Midbrain (tissue), 1 donor: ENCODE results near the gene ZNF548.
"Not testable (repeated sequence)": the region's sequence is repeated elsewhere in the genome, so short reads cannot be mapped to it uniquely, and the experiment has no call there.

Experiments
- DNase-seq: peaks from one replicate; lab custom pipeline; 2025; lab: John Stamatoyannopoulos, UW

Gene ZNF548

DNA sequence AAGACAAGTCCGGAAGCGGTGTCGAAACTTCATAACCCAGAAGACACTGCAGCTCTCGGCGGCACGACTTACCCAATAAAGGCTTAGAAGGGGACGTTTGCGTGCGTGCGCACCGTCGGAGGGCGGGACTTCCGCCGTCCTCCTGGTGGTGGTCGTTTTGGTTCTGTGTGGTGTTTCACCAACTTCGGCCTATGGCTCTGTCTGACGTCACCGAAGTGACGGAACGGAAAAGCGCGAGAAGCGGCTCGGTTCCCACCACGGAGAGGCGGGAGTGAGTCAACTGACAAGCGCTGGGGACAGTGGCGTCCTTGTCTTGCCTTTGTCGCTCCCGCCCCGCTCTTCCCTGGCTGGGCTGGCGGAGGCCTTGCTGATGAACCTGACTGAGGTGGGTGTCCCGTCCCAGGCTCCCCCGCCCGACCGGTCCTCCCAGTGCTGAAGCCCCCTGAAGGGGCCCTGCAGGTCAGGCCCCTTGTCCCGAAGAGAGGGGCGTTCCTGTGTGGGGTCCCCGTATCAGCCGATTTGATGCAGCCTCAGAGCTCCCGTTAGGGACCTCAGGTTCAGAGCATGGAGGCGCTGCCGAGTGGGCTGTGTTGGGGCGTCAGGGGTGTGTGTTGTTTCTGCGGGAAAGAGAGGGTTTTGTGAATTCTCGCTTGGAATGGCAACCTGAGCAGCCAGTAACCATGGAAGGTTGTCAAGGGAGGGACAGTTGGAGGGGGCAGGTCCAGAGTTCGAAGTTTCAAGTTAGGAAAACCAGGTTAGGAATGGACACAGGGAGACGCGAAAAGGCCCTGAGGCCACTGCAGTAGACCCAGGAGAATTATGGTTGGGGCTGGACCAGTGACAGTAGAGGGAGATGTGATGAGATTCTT, at the start of gene ZNF548:
ZNF548 (plus strand) TSS at position 125 of the 869 bp plus-strand sequence; CDS start at position 371, 246 bp downstream.
- peak; percentile 99 for DNase-seq

DNA sequence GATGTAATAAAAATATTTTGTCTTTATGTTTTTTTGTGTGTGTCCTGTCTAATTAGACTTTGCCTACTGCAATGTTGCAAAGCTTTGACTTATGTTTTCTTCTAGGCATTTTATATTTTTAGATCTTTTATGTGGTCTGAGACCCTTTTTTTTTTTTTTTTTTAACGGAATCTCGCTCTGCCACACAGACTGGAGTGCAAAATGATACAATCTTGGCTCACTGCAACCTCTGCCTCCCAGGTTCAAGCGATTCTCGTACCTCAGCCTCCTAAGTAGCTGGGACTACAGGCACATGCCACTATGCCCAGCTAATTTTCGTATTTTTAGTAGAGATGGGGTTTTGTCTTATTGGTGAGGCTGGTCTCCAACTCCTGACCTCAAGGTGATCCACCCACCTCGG, 47.1 kb upstream of the ZNF548 start:
- DNase-seq: no peak

DNA sequence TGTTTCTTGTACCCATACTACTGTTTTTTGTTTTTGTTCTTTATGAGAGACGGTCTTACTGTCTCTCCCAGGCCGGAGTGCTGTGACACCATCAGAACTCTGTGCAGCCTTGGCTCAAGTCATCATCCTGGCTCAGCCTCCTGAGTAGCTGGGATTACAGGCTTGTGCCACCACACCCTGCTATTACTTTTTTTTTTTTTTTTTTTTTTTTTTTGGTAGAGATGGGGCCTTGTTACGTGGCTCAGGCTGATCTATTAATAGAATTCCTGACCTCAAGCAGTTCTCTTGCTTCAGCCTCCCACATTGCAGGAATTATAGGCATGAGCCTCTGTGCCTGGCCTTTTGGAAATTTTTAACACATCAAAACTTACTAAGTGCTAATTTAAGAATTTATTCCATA, 41.5 kb upstream of the ZNF548 start:
- DNase-seq: no peak

DNA sequence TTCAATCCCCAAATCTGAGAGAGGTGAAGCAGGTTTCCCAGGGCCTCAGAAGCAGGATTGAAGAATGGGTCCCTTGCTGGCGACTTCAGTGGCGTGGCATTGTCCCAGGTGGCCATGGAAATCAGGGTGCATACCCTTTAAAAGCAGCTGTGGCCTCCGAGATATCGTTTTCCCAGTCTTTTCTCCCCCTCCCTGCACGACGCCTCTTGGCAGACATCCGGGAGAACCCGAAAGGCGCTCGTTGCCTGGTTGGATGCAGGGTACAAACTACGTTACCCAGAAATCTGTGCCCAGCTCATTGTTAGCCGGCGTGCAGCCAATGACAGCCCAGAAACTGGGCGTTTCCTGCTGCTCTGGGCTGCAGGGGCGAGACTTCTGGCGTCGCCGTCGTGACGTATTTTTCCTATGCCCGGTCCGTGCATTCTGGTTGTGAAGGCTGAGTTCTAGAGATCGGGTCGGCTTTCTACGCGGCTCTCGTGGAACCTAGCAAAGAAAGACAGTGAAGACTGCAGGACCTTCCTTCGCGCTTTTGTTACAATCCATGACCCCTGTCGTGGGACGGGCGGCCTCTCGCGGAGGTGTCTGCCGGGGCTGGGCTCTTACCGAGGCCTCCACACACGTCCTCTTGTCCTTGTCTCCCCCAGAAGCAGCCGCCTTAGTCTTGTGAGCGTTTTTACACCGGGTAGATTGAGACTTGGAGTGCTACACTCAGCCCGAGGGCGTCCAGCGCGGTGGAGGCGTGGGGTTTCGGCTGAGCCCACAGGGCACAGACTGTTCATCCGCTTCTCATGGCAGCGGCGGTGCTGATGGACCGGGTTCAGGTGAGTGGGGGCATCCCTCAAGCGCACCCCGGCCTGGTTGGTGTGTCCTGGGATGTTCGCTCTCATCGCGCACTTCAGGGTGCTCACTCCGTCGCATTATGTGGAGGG, 38.5 kb upstream of the ZNF548 start, which contains the start of gene ZNF304:
ZNF304 (plus strand) TSS at position 395 of the 929 bp plus-strand sequence; CDS start at position 789, 394 bp downstream.
- peak; percentile 96 for DNase-seq

DNA sequence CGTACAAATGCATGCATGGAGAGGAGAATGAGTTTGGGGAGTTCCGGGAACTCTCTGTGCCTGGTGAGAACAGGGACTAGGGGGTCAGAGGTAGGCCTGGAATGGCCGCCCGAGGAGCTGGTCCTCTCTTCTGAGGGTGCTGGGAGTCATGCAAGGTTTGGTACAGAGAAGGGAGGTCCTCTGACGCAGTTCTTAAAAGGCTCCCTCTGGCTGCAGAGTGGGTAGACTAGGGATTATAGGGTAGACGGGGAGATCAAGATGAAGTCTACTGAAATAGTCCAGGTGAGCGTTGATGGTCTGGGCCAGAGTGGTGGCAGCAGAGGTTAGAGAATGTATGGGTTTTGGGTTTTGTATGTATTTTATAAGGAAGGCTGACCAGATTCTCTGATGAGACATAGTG, 37.8 kb upstream of the ZNF548 start:
- DNase-seq: no peak

DNA sequence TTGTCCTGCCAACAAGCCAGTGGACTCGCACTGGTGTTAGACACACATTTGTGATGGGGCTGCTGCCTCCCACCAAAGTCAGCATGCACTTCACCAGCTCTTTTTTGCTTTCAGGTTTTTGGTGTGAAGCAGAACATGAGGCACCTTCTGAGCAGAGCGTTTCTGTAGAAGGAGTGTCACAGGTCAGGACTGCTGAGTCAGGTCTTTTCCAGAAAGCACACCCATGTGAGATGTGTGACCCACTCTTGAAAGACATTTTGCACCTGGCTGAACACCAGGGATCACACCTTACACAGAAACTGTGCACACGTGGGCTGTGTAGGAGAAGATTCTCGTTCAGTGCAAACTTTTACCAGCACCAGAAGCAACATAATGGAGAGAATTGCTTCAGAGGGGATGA, 33.7 kb upstream of the ZNF548 start:
- no peak for DNase-seq

DNA sequence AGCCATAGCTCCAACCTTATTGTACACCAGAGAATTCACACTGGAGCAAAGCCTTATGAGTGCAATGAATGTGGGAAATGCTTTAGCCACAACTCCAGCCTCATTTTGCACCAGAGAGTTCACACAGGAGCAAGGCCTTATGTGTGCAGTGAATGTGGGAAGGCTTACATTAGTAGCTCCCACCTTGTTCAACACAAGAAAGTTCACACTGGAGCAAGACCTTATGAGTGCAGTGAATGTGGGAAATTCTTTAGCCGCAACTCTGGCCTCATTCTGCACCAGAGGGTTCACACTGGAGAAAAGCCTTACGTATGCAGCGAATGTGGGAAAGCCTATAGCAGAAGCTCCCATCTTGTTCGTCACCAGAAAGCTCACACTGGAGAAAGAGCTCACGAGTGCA, 32.2 kb upstream of the ZNF548 start:
- DNase-seq: no peak

DNA sequence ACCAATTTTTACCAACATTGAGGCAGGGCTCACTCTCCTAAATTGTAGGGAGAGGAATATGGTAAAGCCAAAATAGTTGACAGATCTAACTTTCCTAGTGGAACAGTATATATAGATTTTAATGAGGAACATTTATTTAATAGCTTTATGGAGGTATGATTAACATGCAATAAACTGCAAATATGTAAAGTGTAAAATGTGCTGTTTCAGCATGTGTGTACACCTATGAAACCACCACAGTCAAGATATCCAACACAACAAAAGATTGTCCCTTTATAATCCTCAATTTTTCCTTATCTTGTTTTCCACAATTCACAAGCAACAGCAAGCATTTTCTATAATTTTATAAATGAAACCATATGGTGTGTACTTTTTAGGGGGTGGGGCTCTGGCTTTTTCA, 30.4 kb upstream of the ZNF548 start:
- no peak for DNase-seq

DNA sequence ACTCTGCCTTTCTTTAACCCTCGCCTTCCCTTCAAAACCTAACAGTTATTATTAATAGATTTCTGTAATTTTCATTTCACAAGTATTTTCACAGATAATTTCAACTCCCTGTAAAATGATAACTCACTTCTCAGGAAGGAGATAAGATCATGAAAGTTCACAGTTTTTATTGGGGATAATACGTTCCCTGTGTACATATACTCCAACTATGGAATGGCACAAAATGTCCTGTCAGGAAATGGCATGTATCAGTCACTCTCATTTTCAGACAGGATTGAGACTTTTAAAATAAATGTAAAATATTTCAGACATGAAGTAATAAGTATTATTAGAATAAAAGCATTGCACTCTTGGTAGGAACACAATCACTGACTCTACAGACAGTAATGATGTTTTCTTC, 27.2 kb upstream of the ZNF548 start:
- DNase-seq: no peak

DNA sequence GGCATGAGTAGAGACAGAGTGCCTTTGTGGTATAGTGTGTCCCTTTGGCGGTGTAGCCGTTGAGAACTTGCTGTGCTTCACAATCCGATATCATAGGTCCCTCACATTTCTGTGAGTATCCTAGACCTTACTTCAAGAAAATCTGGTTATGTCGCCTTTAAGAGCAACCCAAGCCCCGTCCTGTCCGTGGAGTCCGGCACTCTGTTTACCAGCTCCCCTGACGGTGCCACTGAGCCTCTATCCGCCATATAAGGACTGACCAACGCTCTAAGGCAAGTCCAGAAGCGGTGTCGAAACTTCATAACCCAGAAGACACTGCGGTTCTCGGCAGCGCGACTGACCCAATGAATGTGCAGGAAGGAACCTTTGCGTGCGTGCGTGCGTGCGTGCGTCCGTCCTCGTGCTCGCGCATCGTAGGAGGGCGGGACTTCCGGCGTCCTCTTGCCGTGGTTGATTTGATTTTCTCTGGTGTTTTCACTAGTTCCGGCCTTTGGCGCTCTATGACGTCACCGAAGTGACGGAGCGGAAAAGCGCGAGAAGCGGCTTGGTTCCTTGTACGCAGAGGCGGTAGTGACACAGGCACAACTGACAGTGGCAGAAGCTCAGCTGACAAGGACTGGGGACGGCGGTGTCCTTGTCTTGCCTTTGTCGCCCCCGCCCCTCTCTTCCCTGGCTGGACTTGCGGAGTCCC, 26.5 kb upstream of the ZNF548 start, which contains the start of the genes TRAPPC2B and ZNF547:
TRAPPC2B (plus strand) TSS at position 555 of the 691 bp plus-strand sequence. CDS start 1,283 bp downstream, outside the sequence.
ZNF547 (plus strand) TSS at position 555 of the 691 bp plus-strand sequence. CDS start 5,005 bp downstream, outside the sequence.
- DNase-seq: peak; percentile 99

DNA sequence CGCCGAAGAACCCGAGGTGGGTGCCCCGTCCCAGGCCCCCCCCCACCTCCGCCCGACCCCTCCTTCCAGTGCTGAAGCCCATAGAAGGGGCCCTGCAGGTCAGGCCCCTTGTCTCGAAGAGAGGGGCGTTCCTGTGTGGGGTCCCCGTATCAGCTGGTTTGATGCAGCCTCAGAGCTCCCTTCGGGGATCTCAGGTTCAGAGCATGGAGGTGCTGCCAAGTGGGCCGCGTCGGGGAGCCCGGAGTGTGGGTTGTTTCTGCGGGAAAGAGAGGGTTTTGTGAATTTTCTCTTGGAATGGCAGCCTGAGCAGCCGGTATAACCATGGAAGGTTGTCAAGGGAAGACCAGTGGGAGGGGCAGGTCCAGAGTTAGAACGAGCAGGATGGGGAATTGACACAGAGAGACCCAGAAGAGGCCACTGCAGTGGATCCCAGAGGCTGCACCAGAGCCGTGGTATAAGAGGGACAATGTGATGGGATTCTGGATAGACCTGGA, 25.9 kb upstream of the ZNF548 start:
- no peak for DNase-seq

DNA sequence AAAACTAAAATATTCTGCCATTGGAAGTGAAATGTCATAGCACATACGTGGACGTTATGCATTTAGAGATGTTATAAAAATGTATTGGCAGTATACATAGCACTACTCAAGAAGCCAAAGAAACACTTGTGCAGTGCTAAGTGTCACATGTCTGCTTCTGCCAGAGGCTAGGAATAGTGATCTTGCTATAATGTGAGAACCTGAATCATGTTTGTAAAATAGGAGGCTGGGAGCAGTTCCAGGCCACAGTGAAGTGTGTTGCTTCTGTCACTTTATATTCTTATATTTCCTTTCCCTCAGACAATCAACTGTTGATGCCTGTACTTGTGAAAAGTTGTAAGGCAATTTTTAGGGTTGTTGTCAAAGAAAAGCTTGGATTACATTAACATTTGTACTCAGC, 22.9 kb upstream of the ZNF548 start:
- DNase-seq: no peak

DNA sequence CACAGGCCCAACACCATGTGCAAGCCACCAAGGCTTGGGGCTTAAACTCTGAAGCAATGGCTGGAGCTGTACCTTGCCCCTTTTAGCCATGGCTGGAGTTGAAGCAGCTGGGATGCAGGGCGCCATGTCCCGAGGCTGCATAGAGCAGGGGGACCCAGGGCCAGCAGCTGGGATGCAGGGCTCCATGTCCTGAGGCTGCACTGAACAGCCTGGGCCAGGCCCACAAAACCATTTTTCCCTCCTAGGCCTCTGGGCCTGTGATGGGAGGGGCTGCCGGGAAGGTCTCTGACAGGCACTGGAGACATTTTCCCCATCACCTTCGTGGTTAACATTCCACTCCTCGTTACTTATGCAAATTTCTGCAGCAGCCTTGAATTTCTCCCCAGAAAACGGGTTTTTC, 15.5 kb upstream of the ZNF548 start:
- DNase-seq: no peak

DNA sequence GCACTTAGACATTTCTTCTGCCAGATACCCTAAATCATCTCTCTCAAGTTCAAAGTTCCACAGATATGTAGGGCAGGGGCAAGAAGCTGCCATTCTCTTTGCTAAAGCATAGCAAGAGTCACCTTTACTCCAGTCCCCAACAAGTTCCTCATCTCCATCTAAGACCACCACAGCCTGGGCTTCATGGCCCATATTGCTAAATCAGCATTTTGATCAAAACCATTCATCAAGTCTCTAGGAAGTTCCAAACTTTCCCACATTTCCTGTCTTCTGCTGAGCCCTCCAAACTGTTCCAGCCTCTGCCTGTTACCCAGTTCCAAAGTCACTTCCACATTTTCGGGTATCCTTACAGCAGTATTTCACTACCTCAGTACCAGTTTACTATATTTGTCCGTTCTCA, 15.0 kb upstream of the ZNF548 start:
- not testable (repeated sequence) for DNase-seq

DNA sequence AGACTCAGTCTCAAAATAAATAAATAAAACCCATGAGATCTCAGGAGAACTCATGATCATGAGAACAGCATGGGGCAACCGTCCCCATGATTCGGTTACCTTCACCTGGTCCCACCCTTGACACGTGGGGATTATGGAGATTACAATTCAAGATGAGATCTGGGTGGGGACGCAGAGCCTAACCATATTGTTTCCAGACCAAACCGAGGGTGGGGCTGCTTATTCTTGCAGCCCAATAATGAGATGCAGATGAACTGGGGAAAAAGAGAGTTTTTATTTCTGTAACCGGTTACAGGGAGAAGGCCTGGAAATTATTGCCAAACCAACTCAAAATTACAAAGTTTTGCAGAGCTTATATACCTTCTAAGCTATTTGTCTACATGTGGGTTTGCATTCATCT, 13.5 kb upstream of the ZNF548 start:
- DNase-seq: no peak

DNA sequence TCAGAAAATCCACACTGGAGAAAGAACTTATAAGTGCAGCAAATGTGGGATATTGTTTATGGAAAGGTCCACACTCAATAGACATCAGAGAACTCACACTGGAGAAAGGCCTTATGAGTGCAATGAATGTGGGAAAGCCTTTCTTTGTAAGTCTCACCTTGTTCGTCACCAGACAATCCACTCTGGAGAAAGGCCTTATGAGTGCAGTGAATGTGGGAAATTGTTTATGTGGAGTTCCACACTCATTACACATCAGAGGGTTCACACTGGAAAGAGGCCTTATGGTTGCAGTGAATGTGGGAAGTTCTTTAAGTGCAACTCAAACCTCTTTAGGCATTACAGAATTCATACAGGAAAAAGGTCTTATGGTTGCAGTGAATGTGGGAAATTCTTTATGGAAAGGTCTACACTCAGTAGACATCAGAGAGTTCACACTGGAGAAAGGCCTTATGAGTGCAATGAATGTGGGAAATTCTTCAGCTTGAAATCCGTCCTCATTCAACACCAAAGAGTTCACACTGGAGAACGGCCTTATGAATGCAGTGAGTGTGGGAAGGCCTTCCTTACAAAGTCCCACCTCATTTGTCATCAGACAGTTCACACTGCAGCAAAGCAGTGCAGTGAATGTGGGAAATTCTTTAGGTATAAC, 12.0 kb upstream of the ZNF548 start:
- no peak for DNase-seq

DNA sequence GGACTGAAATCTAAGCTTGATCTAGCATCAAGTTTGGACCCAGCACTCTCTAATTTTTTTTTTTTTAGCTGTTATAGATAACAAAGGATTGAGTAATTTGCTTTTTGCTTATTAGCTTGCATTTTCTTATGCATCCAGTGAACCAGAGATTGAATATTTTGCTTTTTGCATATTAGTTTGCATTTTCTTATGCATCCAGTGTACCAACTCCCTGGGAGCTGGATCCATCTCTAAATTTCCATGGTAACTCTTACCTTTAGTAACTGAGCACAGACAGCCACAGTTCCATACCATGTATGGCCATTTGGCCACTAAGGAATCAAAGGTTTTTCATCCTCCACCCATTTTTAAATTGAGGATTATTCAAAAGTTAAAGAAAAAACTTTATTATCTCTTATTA, 8.7 kb upstream of the ZNF548 start:
- DNase-seq: no peak

DNA sequence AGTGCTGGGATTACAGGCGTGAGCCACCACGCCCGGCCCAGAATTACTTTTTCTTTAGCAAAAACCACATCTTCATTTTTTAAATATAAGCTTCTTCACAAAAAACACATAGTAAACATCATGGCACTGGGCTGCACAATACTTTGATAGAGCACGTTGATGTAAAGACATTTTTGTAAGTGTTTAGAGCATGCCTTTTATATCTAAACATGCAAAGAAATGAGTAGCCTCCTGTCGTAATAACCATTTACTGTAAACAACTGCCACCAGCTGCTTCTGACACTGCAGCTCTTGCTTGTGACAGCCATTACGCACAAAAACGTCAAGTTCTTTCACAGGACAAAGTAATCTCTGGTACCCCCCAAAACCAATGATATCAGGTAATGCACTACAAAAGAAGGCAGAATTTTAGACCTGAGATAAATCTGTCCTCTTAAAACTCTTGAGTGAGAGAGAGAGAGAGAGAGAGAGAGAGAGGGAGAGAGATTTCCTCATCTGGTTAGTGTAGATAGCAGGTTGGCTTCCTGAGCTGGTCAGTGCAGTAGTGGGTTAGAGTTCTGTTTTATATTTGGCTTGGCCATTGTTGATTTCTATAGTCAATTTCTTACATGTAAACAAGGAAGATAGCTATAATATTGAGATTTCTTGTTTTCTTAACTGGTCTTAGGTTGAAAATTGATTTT, 6.7 kb upstream of the ZNF548 start:
- no peak for DNase-seq

DNA sequence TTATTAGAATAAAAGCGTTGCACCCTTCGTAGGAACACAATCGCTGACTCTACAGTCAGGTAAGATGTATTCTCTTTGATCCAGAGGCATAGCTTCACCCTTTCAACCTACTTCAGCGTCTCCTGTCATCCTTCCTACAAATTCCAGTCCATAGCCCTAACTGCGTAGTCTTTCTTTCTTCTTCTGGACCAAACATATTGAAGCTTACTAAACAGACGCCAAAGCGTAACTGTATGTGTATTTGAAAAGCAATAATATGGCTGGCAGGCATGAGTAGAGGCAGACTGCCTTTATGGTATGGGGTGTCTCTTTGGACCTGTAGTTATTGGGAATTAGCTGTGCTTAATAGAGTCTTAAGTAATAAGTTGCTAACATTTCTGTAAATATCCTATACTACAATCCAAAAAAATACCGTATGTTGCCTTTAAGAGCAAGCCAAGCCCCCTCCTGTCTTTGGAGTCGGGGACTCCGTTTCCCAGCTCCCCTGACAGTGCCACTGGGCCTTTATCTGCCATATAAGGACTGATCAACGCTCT, 392 bp upstream of the ZNF548 start:
- no peak for DNase-seq

DNA sequence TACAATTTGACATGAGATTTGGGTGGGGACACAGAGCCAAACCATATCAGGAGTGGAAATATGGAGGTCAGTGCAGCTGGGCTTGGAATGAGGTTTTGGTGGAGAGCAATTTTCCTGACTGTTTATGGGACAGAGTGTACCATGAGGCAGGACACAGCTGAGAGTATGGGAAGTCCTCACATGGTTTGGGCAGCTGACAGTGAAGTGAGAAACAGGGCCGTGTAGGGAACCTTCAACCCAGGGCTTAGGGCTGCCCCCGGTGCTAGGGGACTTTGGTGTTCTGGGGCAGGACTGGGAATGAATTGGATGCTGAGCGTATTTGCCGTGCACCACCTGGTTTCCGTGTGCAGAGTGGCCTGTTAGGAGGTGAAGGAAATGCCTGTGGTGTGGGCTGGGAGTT, 6.1 kb downstream of the ZNF548 start:
- no peak for DNase-seq
